Measurements from ENCODE around the gene YTHDC1. TPM values are rescaled to one million over a fixed set of nuclear protein-coding genes. Genes with fewer than 3 reads are reported as not detected.
A peak's percentile ranks its signal among the peaks of the same experiment; 100 is the strongest.

The YTHDC1 gene
- total and polyA plus RNA-seq, 2 of the 13 experiments (the other 11 are each of a cell fraction or from before 2014, with no cell fraction given): 37.3 to 56.8 TPM

DNA sequence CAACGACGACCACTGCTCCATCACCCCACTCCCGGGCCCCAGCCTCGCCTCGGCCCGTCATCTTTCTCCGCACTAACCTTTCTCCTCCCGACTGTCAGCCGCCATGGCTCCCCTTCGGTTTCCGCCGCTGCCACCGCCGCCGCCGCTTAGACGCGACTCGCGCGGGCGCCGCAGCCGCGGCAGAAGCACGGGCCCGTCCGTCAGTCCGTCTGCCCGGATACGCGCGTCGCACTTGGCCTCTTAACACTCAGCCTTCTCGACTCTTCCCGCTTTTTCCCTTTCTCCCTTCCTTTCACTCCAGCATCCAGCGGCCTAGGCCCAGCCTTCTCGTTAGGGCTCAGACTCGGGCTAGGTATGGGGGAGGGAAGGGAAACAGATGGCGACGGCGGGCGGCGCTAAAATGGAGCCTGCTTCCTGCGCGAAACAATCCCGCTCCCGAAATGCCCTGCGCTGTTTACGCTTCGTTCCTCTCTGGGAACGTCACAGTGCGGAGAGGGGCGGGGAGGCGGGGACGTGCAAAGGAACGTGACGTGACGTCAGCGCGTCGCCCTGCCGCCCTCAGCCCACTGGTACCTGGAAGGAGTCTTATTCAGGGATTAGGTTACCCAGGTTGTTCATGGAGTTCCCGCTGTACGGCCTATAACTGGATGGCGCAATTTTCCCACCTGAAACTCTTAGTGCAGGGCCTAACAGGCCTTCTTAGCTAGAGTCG, at the start of gene YTHDC1 (continued):
- TF ChIP-seq, protein P1, sequence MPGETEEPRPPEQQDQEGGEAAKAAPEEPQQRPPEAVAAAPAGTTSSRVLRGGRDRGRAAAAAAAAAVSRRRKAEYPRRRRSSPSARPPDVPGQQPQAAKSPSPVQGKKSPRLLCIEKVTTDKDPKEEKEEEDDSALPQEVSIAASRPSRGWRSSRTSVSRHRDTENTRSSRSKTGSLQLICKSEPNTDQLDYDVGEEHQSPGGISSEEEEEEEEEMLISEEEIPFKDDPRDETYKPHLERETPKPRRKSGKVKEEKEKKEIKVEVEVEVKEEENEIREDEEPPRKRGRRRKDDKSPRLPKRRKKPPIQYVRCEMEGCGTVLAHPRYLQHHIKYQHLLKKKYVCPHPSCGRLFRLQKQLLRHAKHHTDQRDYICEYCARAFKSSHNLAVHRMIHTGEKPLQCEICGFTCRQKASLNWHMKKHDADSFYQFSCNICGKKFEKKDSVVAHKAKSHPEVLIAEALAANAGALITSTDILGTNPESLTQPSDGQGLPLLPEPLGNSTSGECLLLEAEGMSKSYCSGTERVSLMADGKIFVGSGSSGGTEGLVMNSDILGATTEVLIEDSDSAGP (CRISPR knock-in tag; IDR thresholded peaks at IDR 0.05; ENCODE audit: borderline replicate concordance): peak; percentile 88
- TF ChIP-seq ZNF124 (CRISPR knock-in tag; IDR thresholded peaks at IDR 0.05) (no peak; the same call in none of the 2 replicates), SOX5 (CRISPR knock-in tag; IDR thresholded peaks at IDR 0.05; ENCODE audit: borderline replicate concordance) (peak; percentile 79; the same call in 1 of the 2 replicates), TP53 (CRISPR knock-in tag; conservative IDR thresholded peaks at IDR 0.05) (no peak), FOXA3 (CRISPR knock-in tag; IDR thresholded peaks at IDR 0.05) (peak; percentile 98), SRF (IDR thresholded peaks at IDR 0.05; ENCODE audit: low read depth, low read length) (peak; percentile 45), THAP11 (CRISPR knock-in tag; IDR thresholded peaks at IDR 0.05) (peak; percentile 90), NCOA1 (CRISPR knock-in tag; IDR thresholded peaks at IDR 0.05) (no peak), ZNF44 (CRISPR knock-in tag; IDR thresholded peaks at IDR 0.05) (0 out of 2 replicates have a peak, but pooled peaks have one; percentile 75), ZNF431 (CRISPR knock-in tag; IDR thresholded peaks at IDR 0.05; ENCODE audit: borderline replicate concordance, low read depth) (no peak), ZNF512B (CRISPR knock-in tag; IDR thresholded peaks at IDR 0.05; ENCODE audit: borderline replicate concordance) (no peak), REXO4 (CRISPR knock-in tag; IDR thresholded peaks at IDR 0.05; ENCODE audit: borderline replicate concordance) (no peak), EEA1 (CRISPR knock-in tag; IDR thresholded peaks at IDR 0.05; ENCODE audit: borderline replicate concordance) (0 out of 2 replicates have a peak, but pooled peaks have one; percentile 46), ZNF720 (CRISPR knock-in tag; IDR thresholded peaks at IDR 0.05) (no peak), KDM4B (CRISPR knock-in tag; IDR thresholded peaks at IDR 0.05) (no peak), ZNF704 (CRISPR knock-in tag; IDR thresholded peaks at IDR 0.05; ENCODE audit: borderline replicate concordance) (peak; percentile 70; the same call in 1 of the 2 replicates), ZNF75D (CRISPR knock-in tag; IDR thresholded peaks at IDR 0.05; ENCODE audit: borderline replicate concordance) (no peak)
- TF ChIP-seq, protein P2, sequence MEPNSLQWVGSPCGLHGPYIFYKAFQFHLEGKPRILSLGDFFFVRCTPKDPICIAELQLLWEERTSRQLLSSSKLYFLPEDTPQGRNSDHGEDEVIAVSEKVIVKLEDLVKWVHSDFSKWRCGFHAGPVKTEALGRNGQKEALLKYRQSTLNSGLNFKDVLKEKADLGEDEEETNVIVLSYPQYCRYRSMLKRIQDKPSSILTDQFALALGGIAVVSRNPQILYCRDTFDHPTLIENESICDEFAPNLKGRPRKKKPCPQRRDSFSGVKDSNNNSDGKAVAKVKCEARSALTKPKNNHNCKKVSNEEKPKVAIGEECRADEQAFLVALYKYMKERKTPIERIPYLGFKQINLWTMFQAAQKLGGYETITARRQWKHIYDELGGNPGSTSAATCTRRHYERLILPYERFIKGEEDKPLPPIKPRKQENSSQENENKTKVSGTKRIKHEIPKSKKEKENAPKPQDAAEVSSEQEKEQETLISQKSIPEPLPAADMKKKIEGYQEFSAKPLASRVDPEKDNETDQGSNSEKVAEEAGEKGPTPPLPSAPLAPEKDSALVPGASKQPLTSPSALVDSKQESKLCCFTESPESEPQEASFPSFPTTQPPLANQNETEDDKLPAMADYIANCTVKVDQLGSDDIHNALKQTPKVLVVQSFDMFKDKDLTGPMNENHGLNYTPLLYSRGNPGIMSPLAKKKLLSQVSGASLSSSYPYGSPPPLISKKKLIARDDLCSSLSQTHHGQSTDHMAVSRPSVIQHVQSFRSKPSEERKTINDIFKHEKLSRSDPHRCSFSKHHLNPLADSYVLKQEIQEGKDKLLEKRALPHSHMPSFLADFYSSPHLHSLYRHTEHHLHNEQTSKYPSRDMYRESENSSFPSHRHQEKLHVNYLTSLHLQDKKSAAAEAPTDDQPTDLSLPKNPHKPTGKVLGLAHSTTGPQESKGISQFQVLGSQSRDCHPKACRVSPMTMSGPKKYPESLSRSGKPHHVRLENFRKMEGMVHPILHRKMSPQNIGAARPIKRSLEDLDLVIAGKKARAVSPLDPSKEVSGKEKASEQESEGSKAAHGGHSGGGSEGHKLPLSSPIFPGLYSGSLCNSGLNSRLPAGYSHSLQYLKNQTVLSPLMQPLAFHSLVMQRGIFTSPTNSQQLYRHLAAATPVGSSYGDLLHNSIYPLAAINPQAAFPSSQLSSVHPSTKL (CRISPR knock-in tag; IDR thresholded peaks at IDR 0.05): peak; percentile 82
- TF ChIP-seq, protein P3, sequence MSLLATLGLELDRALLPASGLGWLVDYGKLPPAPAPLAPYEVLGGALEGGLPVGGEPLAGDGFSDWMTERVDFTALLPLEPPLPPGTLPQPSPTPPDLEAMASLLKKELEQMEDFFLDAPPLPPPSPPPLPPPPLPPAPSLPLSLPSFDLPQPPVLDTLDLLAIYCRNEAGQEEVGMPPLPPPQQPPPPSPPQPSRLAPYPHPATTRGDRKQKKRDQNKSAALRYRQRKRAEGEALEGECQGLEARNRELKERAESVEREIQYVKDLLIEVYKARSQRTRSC (CRISPR knock-in tag; IDR thresholded peaks at IDR 0.05; ENCODE audit: low read depth): peak; percentile 92
